H9 (cell line): Measurements from ENCODE around the gene C1S. TPM values are rescaled to one million over a fixed set of nuclear protein-coding genes. Genes with fewer than 3 reads are reported as not detected.

ENCODE experiments used
- DNase-seq: peaks from one replicate; pipeline ENCODE4 v3.0.0-alpha.2; 2017
- H2AFZ ChIP-seq: one replicate; pipeline ENCODE4 v1.6.1; 2013; ENCODE audit warnings: mild to moderate bottlenecking, low read length, control low read depth, moderate library complexity
- H2AK5ac ChIP-seq: 2 replicates; pipeline ENCODE4 v1.6.1; 2013; ENCODE audit warnings: low read length, control low read depth, mixed read lengths; ENCODE audit not compliant: insufficient read length
- H2BK120ac ChIP-seq: one replicate; pipeline ENCODE4 v1.6.1; 2013; ENCODE audit warnings: low read depth, mild to moderate bottlenecking, low read length, control low read depth, inconsistent platforms; ENCODE audit not compliant: poor library complexity, severe bottlenecking
- H2BK12ac ChIP-seq: 2 replicates; pipeline ENCODE4 v1.6.1; 2013; ENCODE audit warnings: low read length, control low read depth, mixed read lengths, low read depth; ENCODE audit not compliant: insufficient read length
- H2BK15ac ChIP-seq: 2 replicates; pipeline ENCODE4 v1.6.1; 2013; ENCODE audit warnings: low read depth, low read length, control low read depth
- H2BK20ac ChIP-seq: one replicate; pipeline ENCODE4 v1.6.1; 2013; ENCODE audit warnings: low read depth, mild to moderate bottlenecking, low read length, control low read depth, inconsistent platforms; ENCODE audit not compliant: poor library complexity, severe bottlenecking
- H2BK5ac ChIP-seq: 2 replicates; pipeline ENCODE4 v1.6.1; 2013; ENCODE audit warnings: low read length, control low read depth, mixed read lengths; ENCODE audit not compliant: insufficient read length
- H3K14ac ChIP-seq: 2 replicates; pipeline ENCODE4 v1.6.1; 2013; ENCODE audit warnings: low read length, control low read depth; ENCODE audit not compliant: insufficient read depth
- H3K18ac ChIP-seq: 2 replicates; pipeline ENCODE4 v1.6.1; 2013; ENCODE audit warnings: low read depth, mild to moderate bottlenecking, mixed read lengths, low read length, control low read depth; ENCODE audit not compliant: insufficient read length
- H3K23ac ChIP-seq: 2 replicates; pipeline ENCODE4 v1.6.1; 2013; ENCODE audit warnings: low read length, control low read depth, mixed read lengths, low read depth; ENCODE audit not compliant: insufficient read length
- H3K23me2 ChIP-seq: 2 replicates; pipeline ENCODE4 v1.6.1; 2013; ENCODE audit warnings: low read depth, mild to moderate bottlenecking, mixed read lengths, low read length, control low read depth; ENCODE audit not compliant: insufficient read length, poor library complexity, severe bottlenecking
- H3K27ac ChIP-seq: 2 replicates; pipeline ENCODE4 v1.5.1; 2013; ENCODE audit warnings: low read length, control low read depth, mixed read lengths, low read depth; ENCODE audit not compliant: insufficient read length
- H3K27me3 ChIP-seq: 2 replicates; pipeline ENCODE4 v1.6.1; 2013; ENCODE audit warnings: low read length, control low read depth, inconsistent platforms; ENCODE audit not compliant: insufficient read depth
- H3K4ac ChIP-seq: 2 replicates; pipeline ENCODE4 v1.6.1; 2013; ENCODE audit warnings: low read depth, mild to moderate bottlenecking, control low read depth, inconsistent platforms, low read length, moderate library complexity
- H3K4me1 ChIP-seq: 2 replicates; pipeline ENCODE4 v1.6.1; 2013; ENCODE audit warnings: low read length, control low read depth, inconsistent platforms; ENCODE audit not compliant: insufficient read depth
- H3K4me2 ChIP-seq: 2 replicates; pipeline ENCODE4 v1.6.1; 2013; ENCODE audit warnings: low read length, control low read depth, mixed read lengths; ENCODE audit not compliant: insufficient read length, insufficient read depth
- H3K56ac ChIP-seq: 2 replicates; pipeline ENCODE4 v1.6.1; 2013; ENCODE audit warnings: low read depth, mild to moderate bottlenecking, mixed read lengths, low read length, control low read depth; ENCODE audit not compliant: insufficient read length
- H3K79me1 ChIP-seq: 2 replicates; pipeline ENCODE4 v1.6.1; 2013; ENCODE audit warnings: low read depth, mild to moderate bottlenecking, moderate library complexity, low read length, control low read depth, inconsistent platforms; ENCODE audit not compliant: insufficient read depth, poor library complexity, severe bottlenecking
- H3K79me2 ChIP-seq: 2 replicates; pipeline ENCODE4 v1.6.1; 2013; ENCODE audit warnings: low read length, control low read depth, inconsistent platforms; ENCODE audit not compliant: insufficient read depth
- H3K9ac ChIP-seq: 2 replicates; pipeline ENCODE4 v1.6.1; 2013; ENCODE audit warnings: low read length, control low read depth, mixed read lengths; ENCODE audit not compliant: insufficient read length; ENCODE audit errors: extremely low read depth
- H3K9me3 ChIP-seq: one replicate; pipeline ENCODE4 v1.6.1; 2013; ENCODE audit warnings: low read depth, low read length, inconsistent platforms; ENCODE audit not compliant: control insufficient read depth
- H3T11ph ChIP-seq: one replicate; pipeline ENCODE4 v1.6.1; 2013; ENCODE audit warnings: mild to moderate bottlenecking, low read length, control low read depth, inconsistent platforms
- H4K20me1 ChIP-seq: one replicate; pipeline ENCODE4 v1.6.1; 2013; ENCODE audit not compliant: control insufficient read depth, insufficient read length, insufficient read depth
- H4K5ac ChIP-seq: 2 replicates; pipeline ENCODE4 v1.6.1; 2013; ENCODE audit warnings: low read depth, mild to moderate bottlenecking, mixed read lengths, low read length, control low read depth; ENCODE audit not compliant: insufficient read length
- H4K8ac ChIP-seq: replicated peaks from 2 replicates; pipeline ENCODE4 v1.6.1; 2013; ENCODE audit warnings: low read length, control low read depth, mixed read lengths, low read depth; ENCODE audit not compliant: insufficient read length
- H4K91ac ChIP-seq: 2 replicates; pipeline ENCODE4 v1.6.1; 2013; ENCODE audit warnings: low read depth, mild to moderate bottlenecking, moderate library complexity, mixed read lengths, low read length, control low read depth; ENCODE audit not compliant: insufficient read length
- H3K27ac Mint-ChIP-seq, 3 experiments: 2 replicates in 2 of 3; 3 replicates in 1 of 3; pipeline ENCODE4 v1.8.0; 2020 to 2021; ENCODE audit warnings: mixed read lengths in 3 of 3, mild to moderate bottlenecking in 1 of 3, moderate library complexity in 1 of 3
- H3K27me3 Mint-ChIP-seq: 2 replicates; pipeline ENCODE4 v1.8.0; 2021; ENCODE audit warnings: low read depth, mild to moderate bottlenecking, moderate library complexity, mixed read lengths
- H3K36me3 Mint-ChIP-seq, 3 experiments: 2 replicates in 2 of 3; 3 replicates in 1 of 3; pipeline ENCODE4 v1.8.0; 2020 to 2021; ENCODE audit warnings: low read depth in 3 of 3, mixed read lengths in 3 of 3; ENCODE audit not compliant: insufficient read depth in 1 of 3
- H3K4me1 Mint-ChIP-seq, 2 experiments: 2 replicates each; pipeline ENCODE4 v1.8.0; 2020; ENCODE audit warnings: mixed read lengths in 2 of 2
- H3K4me3 Mint-ChIP-seq, 2 experiments: 2 replicates in 1 of 2; 3 replicates in 1 of 2; pipeline ENCODE4 v1.8.0; 2020 to 2021; ENCODE audit warnings: mild to moderate bottlenecking in 2 of 2, mixed read lengths in 2 of 2, moderate library complexity in 1 of 2
- H3K9me3 Mint-ChIP-seq, 2 experiments: 2 replicates in 1 of 2; 3 replicates in 1 of 2; pipeline ENCODE4 v1.8.0; 2020; ENCODE audit warnings: mild to moderate bottlenecking in 2 of 2, mixed read lengths in 2 of 2, moderate library complexity in 1 of 2
- CTCF ChIP-seq: fragments of 200-600 bp; sonication (generic); conservative IDR thresholded peaks from 3 replicates; pipeline ENCODE4 v1.8.0; 2021; ENCODE audit warnings: antibody characterized with exemption, mild to moderate bottlenecking
- WGBS: extraction: QIAGEN DNeasy Blood & Tissue Kit; methylation state at CpG from one replicate; pipeline ENCODE4 v1.1.7; 2013; ENCODE audit warnings: missing lambda C conversion rate, low lambda C conversion rate, mixed read lengths; ENCODE audit not compliant: insufficient read length; ENCODE audit errors: extremely low coverage; 5-methylcytosine and 5-hydroxymethylcytosine counted together
- total RNA-seq: library from RNA; stranded (reverse); gene quantifications from 2 replicates; pipeline ENCODE4 v1.2.1, GENCODE V29; 2021

C1S gene
- total RNA-seq, 1 experiment from 2014 or later, result 4.2 TPM

- Histone ChIP-seq H2BK20ac (no peak overlapping the region), H2BK12ac (no peak overlapping the region), H4K8ac (no peak overlapping the region), H3K18ac (no peak overlapping the region), H4K20me1 (no peaks in the 10 kb centered on the region), H3K9ac (no peak overlapping the region), H2AK5ac (no peak overlapping the region), H3K79me2 (no peaks in the 10 kb centered on the region), H3K4me1 (no peaks in the 10 kb centered on the region; the same call in 1 of the 2 replicates), H3K9me3 (no peaks in the 10 kb centered on the region), H3K27ac (no peak overlapping the region), H2AFZ (no peak overlapping the region), H3K23ac (no peak overlapping the region), H3K27me3 (no peaks in the 10 kb centered on the region), H3K14ac (no peak overlapping the region), H2BK5ac (no peak overlapping the region), H3T11ph (no peak overlapping the region), H3K79me1 (no peaks in the 10 kb centered on the region), H3K56ac (no peak overlapping the region), H3K4me2 (peak overlapping the region; percentile 8), H3K4ac (no peak overlapping the region), H4K5ac (no peak overlapping the region), H4K91ac (no peak overlapping the region), H2BK120ac (no peak overlapping the region), H3K23me2 (no peaks in the 10 kb centered on the region), H2BK15ac (no peak overlapping the region)
- DNase-seq, result no peak
- Mint-ChIP-seq H3K27ac (peak overlapping the region in 1 of 3 experiments; percentile 88; a peak in 2 of 7 replicates), H3K4me1 (peaks cover 14 to 16% of the 10 kb centered on the region in 2 experiments), H3K36me3 (no peaks in the 10 kb centered on the region), H3K9me3 (no peaks in the 10 kb centered on the region; a peak in 1 of 5 replicates), H3K4me3 (no peak overlapping the region; a peak in 1 of 5 replicates), H3K27me3 (peaks cover 2% of the 10 kb centered on the region)
- TF ChIP-seq CTCF, result no peak
- no CpG with 5 or more reads among the region's 13 CpGs for WGBS
Observed at GRCh38 chr12:7061138-7061537, 620 bp downstream of the C1S start.
